GM23338 (cell line): ENCODE measurements around the gene NANS. TPM values are rescaled to one million over a fixed set of nuclear protein-coding genes. Genes with fewer than 3 reads are reported as not detected.

Experiments used
- ATAC-seq: fragments of 200-7000 bp; cut with Tn5 transposase; 3 replicates; pipeline ENCODE4 v1.9.1; 2020
- DNase-seq: peaks from one replicate; pipeline ENCODE4 v3.0.0-alpha.2; 2015; ENCODE audit warnings: low spot score
- H2AFZ ChIP-seq: fragments of 200-600 bp; sonication (generic); 2 replicates; pipeline ENCODE4 v1.8.0; 2016; ENCODE audit warnings: antibody characterized with exemption, mild to moderate bottlenecking, moderate library complexity
- H3F3A ChIP-seq: fragments of 200-600 bp; sonication (generic); replicated peaks from 2 replicates; pipeline ENCODE4 v1.8.0; 2017; ENCODE audit warnings: antibody characterized with exemption, mixed run types, low read depth
- H3K27ac ChIP-seq: fragments of 200-600 bp; sonication (generic); 2 replicates; pipeline ENCODE4 v1.6.1; 2016; ENCODE audit warnings: low read depth
- H3K27me3 ChIP-seq: fragments of 200-600 bp; sonication (generic); 2 replicates; pipeline ENCODE4 v1.8.0; 2016; ENCODE audit warnings: mild to moderate bottlenecking, mixed run types, moderate library complexity; ENCODE audit not compliant: insufficient read depth
- H3K36me3 ChIP-seq: fragments of 200-600 bp; sonication (generic); 2 replicates; pipeline ENCODE4 v1.8.0; 2016; ENCODE audit warnings: mild to moderate bottlenecking; ENCODE audit not compliant: insufficient read depth
- H3K4me1 ChIP-seq: fragments of 200-600 bp; sonication (generic); 2 replicates; pipeline ENCODE4 v1.8.0; 2016; ENCODE audit warnings: mild to moderate bottlenecking, moderate library complexity; ENCODE audit not compliant: insufficient read depth
- H3K4me2 ChIP-seq: fragments of 200-600 bp; sonication (generic); 2 replicates; pipeline ENCODE4 v1.7.1; 2017; ENCODE audit warnings: mixed run types
- H3K4me3 ChIP-seq: fragments of 200-600 bp; sonication (generic); 2 replicates; pipeline ENCODE4 v1.6.1; 2016; ENCODE audit warnings: mixed run types
- H3K79me2 ChIP-seq: fragments of 200-600 bp; sonication (generic); replicated peaks from 2 replicates; pipeline ENCODE4 v1.8.0; 2017; ENCODE audit warnings: mild to moderate bottlenecking; ENCODE audit not compliant: insufficient read depth
- H3K9me2 ChIP-seq: fragments of 200-600 bp; sonication (generic); 2 replicates; pipeline ENCODE4 v1.8.0; 2017; ENCODE audit not compliant: insufficient read depth
- H4K20me1 ChIP-seq: fragments of 200-600 bp; sonication (generic); replicated peaks from 2 replicates; pipeline ENCODE4 v1.8.0; 2017; ENCODE audit warnings: mild to moderate bottlenecking; ENCODE audit not compliant: insufficient read depth
- H3K27ac Mint-ChIP-seq: 2 replicates; pipeline ENCODE4 v1.8.0; 2020; ENCODE audit warnings: inconsistent platforms, mild to moderate bottlenecking, moderate library complexity, mixed read lengths
- H3K27me3 Mint-ChIP-seq: 3 replicates; pipeline ENCODE4 v1.8.0; 2022; ENCODE audit warnings: low read depth, mild to moderate bottlenecking, moderate library complexity, mixed read lengths, inconsistent platforms; ENCODE audit not compliant: insufficient read depth, poor library complexity
- H3K36me3 Mint-ChIP-seq: 3 replicates; pipeline ENCODE4 v1.8.0; 2021; ENCODE audit warnings: low read depth, mild to moderate bottlenecking, inconsistent platforms, moderate library complexity, mixed read lengths
- H3K4me1 Mint-ChIP-seq: 3 replicates; pipeline ENCODE4 v1.8.0; 2020; ENCODE audit warnings: mild to moderate bottlenecking, inconsistent platforms, mixed read lengths
- H3K4me3 Mint-ChIP-seq: 3 replicates; pipeline ENCODE4 v1.8.0; 2021; ENCODE audit warnings: moderate library complexity, mild to moderate bottlenecking, inconsistent platforms, mixed read lengths
- H3K9me3 Mint-ChIP-seq: 3 replicates; pipeline ENCODE4 v1.8.0; 2020; ENCODE audit warnings: moderate library complexity, mild to moderate bottlenecking, inconsistent platforms, mixed read lengths
- CREB1 ChIP-seq: fragments of 250-450 bp; sonication (Bioruptor Pico); IDR thresholded peaks from 2 replicates; pipeline ENCODE4 v1.5.0; 2020; ENCODE audit warnings: low read depth, mild to moderate bottlenecking, moderate library complexity
- EZH2phosphoT487 ChIP-seq: fragments of 200-600 bp; sonication (generic); IDR thresholded peaks from one replicate; pipeline ENCODE4 v1.8.1; 2018; ENCODE audit warnings: antibody characterized with exemption; ENCODE audit not compliant: unreplicated experiment
- JUNB ChIP-seq: IDR thresholded peaks from one replicate; pipeline ENCODE4 v1.6.1; 2016; ENCODE audit warnings: antibody characterized with exemption; ENCODE audit not compliant: unreplicated experiment
- NANOG ChIP-seq: IDR thresholded peaks from 2 replicates; pipeline ENCODE4 v1.6.1; 2016; ENCODE audit warnings: antibody characterized with exemption, borderline replicate concordance
- POLR2AphosphoS5 ChIP-seq: IDR thresholded peaks from 2 replicates; pipeline ENCODE4 v1.6.1; 2016; ENCODE audit warnings: antibody characterized with exemption, low read depth
- REST ChIP-seq: IDR thresholded peaks from one replicate; pipeline ENCODE4 v1.6.1; 2018; ENCODE audit warnings: antibody characterized with exemption; ENCODE audit not compliant: unreplicated experiment
- ZNF114 ChIP-seq: fragments of 250-450 bp; sonication (Bioruptor Pico); IDR thresholded peaks from 2 replicates; pipeline ENCODE4 v1.5.0; 2020; ENCODE audit warnings: mild to moderate bottlenecking, moderate library complexity
- ZNF331 ChIP-seq: fragments of 250-450 bp; sonication (Bioruptor Pico); IDR thresholded peaks from 2 replicates; pipeline ENCODE4 v1.5.0; 2020; ENCODE audit warnings: low read depth, mild to moderate bottlenecking, moderate library complexity
- ZNF462 ChIP-seq: fragments of 250-450 bp; sonication (Bioruptor Pico); IDR thresholded peaks from 2 replicates; pipeline ENCODE4 v1.5.0; 2020; ENCODE audit warnings: mild to moderate bottlenecking, moderate library complexity
- polyA plus RNA-seq: library from polyadenylated mRNA; unstranded; fragments of >200 nt; fragmentation: Nextera tagmentation; extraction: Ambion mirVana; gene quantifications from 2 replicates; pipeline ENCODE4 v1.2.1, GENCODE V29; 2016
- total RNA-seq: library from RNA; depleted of rRNA; stranded (reverse); fragments of >200 nt; shearing (Covaris generic); gene quantifications from 2 replicates; pipeline ENCODE4 v1.2.3, GENCODE V29; 2014

Gene NANS
- total and polyA plus RNA-seq, 2 experiments from 2014 or later = 67.3 to 77.4 TPM

GRCh38 chr9:98054376-98054951 is 2.1 kb upstream of the NANS start:
- Histone ChIP-seq H4K20me1 (peaks cover 6% of the 10 kb centered on the region; the same call in 1 of the 2 replicates), H2AFZ (no peak overlapping the region), H3K27ac (no peak overlapping the region), H3K79me2 (peaks cover 14% of the 10 kb centered on the region), H3K36me3 (no peaks in the 10 kb centered on the region), H3K27me3 (no peaks in the 10 kb centered on the region), H3K4me2 (no peak overlapping the region), H3F3A (0 out of 2 replicates have a peak, but pooled peaks cover 5% of the 10 kb centered on the region), H3K4me3 (no peak overlapping the region), H3K9me2 (no peaks in the 10 kb centered on the region), H3K4me1 (peaks cover 5% of the 10 kb centered on the region; the same call in 1 of the 2 replicates)
- Mint-ChIP-seq H3K9me3 (peaks cover 3% of the 10 kb centered on the region; the same call in 1 of the 3 replicates), H3K4me3 (no peak overlapping the region), H3K4me1 (no peaks in the 10 kb centered on the region; the same call in 2 of the 3 replicates), H3K27me3 (peaks cover 7% of the 10 kb centered on the region), H3K27ac (no peak overlapping the region), H3K36me3 (no peaks in the 10 kb centered on the region)
- ATAC-seq (no peak), DNase-seq (no peak)
- TF ChIP-seq ZNF114 (CRISPR knock-in tag) (no peak), ZNF331 (CRISPR knock-in tag) (no peak), NANOG (no peak), CREB1 (no peak), JUNB (no peak), EZH2phosphoT487 (no peak), REST (no peak), POLR2AphosphoS5 (no peak), ZNF462 (CRISPR knock-in tag) (no peak)
